GM19239 (cell line): ENCODE measurements around the gene ZFP90.
"Not testable (repeated sequence)": the region's sequence is repeated elsewhere in the genome, so short reads cannot be mapped to it uniquely, and the experiment has no call there.

Experiments used
- DNase-seq: peaks from one replicate; pipeline ENCODE4 v3.0.0; 2011; ENCODE audit warnings: low spot score; ENCODE audit not compliant: insufficient read length
- FAIRE-seq: peaks from 2 replicates; lab custom pipeline; 2011; peaks lifted over from hg19 to GRCh38; lab: Jason Lieb, UNC

The ZFP90 gene

DNA sequence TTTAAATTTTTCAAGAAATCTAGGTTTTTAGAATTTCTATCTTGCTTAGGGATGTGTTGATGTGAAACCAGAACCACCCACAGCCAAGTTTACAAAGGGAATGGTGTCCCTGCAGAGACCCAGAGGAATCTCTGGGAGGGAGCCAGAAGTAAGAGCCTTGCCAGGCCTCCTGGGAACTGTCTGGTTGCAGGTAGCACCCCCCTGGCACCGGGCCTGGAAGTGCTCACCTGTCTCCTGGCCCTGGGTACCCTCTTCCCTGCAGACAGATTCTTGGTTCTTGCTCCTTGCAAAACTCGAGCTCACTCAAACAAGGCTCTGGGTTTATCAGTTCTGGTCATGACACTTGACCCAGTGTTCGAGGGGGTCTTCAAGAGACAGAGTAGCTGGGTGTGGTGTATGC is 24.6 kb upstream of the ZFP90 start:
- FAIRE-seq (no peak), DNase-seq (no peak)

DNA sequence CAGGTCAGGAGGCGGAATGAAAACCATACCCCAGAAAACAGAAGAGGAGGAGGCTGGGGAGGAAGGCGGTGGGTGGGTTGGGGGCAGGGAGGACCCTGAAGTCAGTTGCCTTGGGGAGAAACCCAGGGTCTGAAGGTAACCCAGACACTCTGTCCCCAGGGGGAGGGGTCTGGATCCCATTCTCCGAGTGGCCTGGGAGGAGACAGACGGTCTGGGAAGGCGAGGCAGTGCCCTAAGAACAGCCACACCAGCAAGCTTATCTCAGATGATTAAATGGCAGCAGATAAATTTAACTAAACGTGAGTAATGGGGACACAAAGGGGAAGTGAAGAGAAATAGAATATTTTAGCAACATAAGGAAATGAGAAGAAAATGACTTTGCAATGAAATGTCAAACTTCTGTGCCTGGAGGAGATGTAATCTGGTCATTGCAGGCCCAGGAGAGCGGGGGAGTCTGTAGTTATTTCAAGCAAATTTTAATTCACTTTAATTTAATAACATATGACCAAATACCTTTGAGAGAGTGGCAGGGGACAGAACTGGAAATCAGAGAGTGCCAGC is 21.4 kb upstream of the ZFP90 start:
- FAIRE-seq (no peak), DNase-seq (no peak)

DNA sequence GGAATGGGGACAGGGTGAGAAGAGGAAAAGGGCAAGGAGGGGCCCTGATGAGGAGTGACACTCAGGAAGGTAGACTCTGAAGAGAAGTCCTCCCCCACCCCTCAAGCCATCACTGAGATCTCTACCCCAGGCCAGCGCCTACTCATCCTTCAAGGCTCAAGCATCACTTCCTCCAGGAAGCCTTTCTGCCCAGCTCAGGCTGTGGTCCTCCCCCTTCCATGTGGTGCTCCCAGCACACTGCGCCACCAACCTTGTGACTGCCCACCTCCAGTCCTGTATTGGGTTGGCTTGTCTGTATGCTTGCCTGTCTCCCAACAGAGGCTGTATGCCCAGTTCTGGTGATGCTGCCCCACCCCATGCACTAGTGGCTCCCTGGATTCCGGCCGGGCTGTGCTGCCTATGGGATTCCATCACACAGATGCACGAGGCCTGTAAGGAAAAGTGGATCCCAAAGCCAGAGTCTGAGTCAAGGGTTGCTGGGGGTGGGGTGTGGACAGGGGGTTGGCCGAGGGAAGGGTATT is 19.8 kb upstream of the ZFP90 start:
- DNase-seq: no peak
- FAIRE-seq: no peak

DNA sequence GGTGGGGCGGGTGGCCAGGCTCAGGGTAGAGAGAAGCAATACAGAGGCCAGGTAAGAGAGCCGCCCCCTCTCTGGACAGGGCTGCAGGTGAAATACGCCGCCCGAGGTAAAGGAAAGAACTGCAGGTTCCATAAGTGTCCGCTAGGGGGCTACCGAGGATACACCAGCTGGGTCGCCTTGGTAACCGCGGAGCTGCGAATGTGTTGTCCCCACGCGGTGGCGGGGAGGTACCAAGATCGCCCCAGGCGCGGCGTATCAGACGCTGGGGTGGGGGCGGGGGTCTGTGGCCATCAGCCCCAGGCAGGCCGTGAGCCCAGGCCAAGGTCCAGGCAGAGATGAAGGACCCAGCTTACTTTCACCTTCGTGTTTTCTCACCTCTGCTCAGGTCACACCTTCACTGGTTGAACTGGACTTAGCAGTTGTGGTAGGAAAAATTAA is 18.4 kb upstream of the ZFP90 start:
- FAIRE-seq: peak; percentile 93

DNA sequence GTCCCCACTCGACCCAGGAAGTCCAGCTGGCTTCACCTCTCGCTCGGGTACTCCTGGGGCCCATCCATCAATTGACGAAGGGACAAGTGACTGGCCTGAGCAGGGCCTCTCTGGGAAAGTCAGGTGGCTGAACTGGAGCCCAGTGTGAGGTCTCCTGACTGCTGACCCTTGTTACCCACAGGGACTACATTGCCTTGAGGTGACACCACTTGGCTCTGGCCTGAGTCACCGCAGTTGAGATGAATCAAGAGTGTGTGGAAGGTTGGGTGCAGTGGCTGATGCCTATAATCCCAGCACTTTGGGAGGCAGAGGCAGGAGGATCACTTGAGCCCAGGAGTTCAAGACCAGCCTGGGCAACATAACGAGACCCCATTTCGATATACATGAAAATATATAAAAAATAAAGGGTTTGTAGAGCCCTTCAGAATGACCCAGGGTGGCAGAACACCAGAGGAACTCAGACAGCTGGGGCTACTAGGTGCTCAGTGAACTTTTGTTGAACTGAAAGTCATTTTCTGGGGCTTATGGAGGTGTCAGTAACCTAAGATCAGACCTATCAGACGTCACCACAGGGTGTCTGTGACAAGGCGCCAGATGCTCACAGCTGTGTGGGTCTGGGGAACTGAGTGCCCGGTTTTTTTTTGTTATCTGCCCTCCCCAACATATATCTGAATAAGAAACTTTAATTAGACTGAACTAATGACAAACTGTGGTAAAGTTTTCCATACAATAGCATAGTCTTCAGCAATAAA is 14.8 kb upstream of the ZFP90 start:
- DNase-seq (no peak), FAIRE-seq (no peak)

More for the DNA sequence above, 18.4 kb upstream of the ZFP90 start:
- peak; percentile 98 for DNase-seq

DNA sequence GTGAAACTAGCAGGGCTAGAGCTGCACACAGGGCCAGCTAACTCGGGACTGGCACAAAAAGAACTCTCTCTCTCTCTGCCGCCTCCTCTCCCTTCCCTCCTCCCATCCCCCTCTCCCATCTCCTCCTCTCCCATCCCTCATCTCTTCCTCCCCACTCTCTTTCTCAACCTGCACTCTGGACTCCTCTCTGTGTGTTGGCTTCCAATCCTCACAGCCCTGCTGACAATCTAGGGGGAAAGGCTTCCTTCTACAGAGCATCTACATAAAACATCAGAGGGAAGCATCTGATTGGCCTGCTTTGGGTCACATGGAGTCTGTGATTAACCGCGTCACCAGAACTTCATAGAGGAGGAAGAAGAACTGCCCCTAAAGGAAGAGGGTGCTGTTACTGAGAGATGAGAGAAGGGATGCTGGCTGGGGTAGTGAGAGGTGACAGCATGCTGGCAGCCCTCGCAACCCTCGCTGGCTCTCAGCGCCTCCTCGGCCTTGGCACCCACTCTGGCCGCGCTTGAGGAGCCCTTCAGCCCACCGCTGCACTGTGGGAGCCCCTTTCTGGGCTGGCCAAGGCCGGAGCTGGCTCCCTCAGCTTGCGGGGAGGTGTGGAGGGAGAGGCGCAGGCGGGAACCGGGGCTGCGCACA is 12.8 kb upstream of the ZFP90 start:
- DNase-seq: no peak
- FAIRE-seq: no peak

DNA sequence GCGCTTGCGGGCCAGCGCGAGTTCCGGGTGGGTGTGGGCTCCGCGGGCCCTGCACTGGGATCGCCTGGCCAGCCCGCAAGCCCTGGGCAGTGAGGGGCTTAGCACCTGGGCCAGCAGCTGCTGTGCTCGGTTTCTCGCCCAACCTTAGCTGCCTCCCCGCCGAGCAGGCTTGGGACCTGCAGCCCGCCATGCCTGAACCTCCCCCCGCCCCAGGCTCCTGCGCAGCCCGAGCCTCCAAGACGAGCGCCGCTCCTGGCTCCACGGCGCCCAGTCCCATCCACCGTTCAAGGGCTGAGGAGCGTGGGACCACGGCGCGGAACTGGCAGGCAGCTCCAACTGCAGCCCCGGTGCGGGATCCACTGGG is 12.3 kb upstream of the ZFP90 start:
- DNase-seq (no peak), FAIRE-seq (no peak)

DNA sequence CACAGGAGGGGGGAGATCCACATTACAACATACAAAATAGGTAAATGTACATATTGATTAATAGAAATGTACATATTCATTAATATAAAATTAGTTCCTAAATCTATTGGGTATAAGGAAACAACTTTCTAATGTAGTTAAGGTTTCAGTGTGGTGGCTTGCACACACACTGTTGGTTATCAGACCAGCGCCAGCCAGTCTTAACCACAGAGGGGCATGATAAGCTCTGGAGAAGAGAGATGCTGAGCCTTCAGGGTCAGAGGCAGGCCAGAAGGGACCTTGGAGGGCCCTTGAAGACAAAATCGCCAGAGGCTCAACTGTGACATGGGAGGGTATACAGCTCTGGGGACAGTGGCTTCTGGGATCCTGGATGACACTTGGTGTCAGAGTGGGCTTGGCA is 10.9 kb upstream of the ZFP90 start:
- DNase-seq (no peak), FAIRE-seq (no peak)

DNA sequence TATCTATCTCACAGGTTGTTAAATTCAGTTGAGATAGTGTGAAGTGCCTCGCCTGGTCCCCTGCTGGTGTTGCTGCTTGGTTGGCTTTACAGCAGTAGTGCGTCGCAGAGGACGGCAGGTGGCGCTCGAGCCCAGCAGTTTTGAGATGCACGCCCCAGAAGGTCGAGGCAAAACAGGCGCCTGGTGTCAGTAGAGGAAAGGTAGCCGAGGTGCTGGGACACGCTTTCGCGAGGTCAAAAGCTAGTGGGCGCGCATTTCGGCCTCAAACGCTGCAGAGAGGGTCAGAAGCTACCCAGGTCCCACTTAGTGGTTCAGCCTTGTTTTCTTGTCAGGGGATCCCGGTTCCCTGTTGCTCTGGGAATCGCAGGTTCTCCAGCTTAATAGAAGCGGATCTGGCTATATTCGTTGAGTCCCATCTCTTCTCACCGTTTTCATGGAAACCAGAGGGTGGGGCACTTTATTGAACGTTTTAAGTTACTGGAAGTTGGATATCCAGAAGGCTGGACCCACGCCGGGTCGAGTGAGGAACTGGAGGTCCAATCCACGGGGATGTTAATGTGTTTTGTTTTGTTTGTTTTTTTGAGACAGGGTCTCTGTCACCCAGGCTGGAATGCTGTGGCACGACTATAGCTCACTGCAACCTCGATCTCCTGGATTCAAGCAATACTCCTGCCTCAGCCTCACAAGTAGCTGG is 10.3 kb upstream of the ZFP90 start:
- peak; percentile 97 for DNase-seq
- peak; percentile 88 for FAIRE-seq

DNA sequence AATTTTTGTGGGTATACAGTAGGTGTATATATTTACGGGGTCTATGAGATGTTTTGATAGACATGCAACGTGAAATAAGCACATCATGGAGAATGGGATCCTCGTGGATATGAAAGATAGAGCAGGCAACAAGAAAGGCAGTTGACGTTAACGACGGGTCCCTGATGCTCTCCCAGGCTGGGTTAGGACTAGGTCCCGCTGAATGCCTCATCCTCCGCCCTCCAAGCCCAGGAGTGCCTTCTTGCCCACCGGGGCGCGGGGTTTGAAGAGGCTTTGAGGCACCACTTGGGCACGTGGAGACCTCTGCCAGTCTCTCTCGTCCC is 9.5 kb upstream of the ZFP90 start:
- DNase-seq: no peak
- FAIRE-seq: no peak

DNA sequence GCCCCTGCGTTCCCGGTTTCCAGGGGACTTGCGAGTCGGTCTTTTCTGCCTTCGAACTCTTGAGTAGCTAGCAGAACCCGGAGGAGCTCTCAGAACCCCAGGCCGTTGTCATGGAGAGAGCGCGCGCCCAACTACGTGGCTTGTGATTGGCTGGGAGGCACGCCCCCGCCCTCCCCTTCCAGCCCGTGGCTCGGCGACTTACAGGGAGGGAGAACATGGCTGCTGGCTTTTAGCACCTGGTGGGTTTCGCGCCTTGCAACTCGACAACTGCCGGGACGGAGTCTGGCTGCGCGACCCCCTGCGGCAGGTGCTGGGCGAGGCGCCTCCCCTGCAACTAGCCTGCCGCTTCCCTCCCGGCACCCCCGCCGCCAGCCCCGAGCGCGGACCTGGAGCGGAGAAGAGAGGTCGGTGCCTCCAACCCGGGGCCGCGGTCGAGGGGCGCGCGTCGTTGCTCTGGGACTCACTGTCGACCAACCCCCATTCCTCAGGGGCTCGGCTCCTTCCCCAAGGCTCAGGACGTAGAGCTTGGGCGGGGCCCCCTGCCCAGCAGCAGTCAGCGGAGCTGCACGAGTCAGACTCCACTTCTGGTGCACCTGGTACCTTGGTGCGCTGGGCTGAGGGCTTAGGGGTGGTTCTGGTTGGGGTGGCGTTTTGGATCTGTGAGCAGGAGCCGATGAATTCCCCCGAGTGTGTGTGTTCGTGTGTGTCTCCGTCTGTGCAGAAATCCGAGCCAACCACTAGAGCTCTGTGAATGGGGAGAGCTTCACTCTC is 9.0 kb upstream of the ZFP90 start:
- FAIRE-seq: peak; percentile 87

DNA sequence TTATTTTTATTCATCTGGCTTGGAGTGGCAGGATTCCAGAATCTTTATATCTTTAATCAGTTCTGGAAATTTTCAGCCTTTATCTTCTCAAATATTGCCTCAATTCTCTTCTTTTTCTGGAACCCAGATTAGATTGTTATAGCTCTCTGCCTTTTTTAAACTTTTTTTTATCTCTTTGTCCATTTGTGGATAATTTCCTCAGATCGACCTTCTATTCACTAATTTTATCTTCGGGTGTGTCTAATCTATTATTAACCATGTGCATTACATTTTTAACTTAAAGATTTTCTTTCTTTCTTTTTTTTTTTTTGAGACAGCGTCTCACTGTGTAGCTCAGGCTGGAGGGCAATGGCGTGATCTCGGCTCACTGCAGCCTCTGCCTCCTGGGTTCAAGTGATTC is 5.2 kb upstream of the ZFP90 start:
- DNase-seq (no peak), FAIRE-seq (no peak)

More for the DNA sequence above, 9.0 kb upstream of the ZFP90 start:
- DNase-seq: peak; percentile 96

DNA sequence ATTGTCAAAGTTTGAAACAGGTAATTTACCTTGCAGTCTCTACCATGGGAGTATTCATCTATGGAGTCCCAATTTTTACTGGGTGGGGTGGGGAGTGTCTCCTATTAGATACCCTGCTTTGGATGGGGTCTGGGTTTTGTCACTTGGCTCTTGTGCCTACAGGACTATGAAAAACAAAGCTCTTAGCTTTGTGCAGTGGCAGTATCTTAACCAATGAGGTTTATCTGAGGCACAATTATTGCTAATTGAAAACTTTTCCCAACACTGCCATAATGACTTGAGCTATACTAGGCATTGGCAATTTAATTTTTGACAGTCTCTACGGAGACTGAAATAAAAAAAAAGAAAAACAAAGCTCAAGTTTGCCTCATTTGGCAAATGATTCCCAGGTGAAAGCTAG is 3.8 kb upstream of the ZFP90 start:
- no peak for DNase-seq
- FAIRE-seq: no peak

DNA sequence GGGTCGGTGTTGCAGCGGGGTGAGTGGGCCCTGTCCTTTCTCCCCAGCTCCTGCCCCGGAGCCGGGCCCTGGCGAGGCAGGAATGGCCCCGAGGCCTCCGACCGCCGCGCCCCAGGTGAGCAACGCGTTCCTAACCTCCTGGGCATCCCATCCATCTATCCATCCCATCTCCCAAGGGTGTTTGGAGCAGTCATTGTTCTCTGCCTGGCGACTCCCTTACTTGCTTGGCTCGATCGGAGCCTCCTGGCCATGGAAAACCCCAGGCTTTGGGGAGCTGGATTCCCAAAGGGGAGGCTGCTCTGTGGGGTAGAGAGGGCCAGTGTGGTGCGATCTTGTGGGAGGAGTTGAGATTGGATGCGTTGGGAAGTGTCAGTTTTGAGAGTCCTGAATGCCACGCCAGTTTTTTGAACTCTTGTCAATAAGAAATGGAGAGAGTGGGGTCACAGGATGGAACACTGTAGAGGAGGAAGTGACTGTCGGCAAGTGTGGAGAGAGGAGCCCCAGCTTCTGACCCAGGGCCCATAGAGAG is 684 bp downstream of the ZFP90 start:
- DNase-seq: no peak
- no peak for FAIRE-seq

DNA sequence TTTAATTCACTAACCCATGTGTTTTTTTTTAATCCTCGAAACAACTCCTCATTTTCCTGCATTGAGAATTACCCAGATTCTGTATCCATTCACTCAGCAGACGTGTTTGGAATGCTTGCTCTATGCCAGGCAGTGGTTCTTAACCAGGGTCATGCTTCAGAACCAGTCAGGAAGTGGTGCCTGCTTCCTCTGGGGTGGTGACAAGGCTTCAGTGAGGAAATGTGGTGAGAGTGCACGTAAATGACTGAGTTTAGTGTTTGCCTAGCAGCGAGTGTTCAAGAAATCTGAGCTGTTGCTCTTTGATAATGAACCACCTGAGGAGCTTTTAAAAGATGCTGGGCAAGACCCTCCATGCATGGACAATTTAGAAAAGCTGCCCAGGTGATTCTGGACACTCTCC is 9.9 kb downstream of the ZFP90 start:
- no peak for FAIRE-seq
- no peak for DNase-seq

DNA sequence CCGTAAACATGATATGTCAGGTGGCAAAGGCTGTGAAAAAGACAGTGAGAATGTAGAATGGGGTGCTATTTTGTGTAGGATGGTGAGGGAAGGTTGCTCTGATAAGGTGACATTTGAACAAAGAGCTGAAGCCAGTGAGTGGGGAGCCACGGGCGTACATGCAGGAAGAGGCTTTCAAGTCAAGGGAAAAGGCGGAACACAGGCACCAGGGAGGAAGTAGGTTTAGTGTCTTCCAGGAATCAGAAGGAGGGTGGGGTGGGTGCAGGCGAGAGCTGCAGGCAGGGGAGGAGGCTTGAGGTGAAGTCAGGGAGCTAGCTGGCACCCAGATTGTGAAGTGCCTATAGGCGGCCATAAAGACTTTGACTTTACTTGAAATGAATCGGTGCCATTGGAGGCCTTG is 14.1 kb downstream of the ZFP90 start:
- DNase-seq: no peak
- no peak for FAIRE-seq

DNA sequence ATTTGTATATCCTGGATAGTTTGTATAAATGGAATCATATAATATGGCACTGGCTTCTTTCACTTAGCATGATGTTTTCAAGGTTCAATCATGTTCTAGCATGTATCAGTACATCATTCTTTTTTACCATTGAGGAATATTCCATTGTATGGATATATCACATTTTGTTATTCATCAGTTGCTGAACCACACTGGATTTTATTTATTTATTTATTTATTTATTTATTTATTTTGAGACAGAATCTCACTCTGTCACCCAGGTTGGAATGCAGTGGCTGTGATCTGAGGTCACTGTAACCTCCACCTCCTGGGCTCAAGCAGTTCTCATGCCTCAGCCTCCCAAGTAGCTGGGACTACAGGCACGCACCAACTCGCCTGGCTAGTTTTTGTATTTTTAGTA is 21.2 kb downstream of the ZFP90 start:
- DNase-seq, FAIRE-seq: not testable (repeated sequence)

DNA sequence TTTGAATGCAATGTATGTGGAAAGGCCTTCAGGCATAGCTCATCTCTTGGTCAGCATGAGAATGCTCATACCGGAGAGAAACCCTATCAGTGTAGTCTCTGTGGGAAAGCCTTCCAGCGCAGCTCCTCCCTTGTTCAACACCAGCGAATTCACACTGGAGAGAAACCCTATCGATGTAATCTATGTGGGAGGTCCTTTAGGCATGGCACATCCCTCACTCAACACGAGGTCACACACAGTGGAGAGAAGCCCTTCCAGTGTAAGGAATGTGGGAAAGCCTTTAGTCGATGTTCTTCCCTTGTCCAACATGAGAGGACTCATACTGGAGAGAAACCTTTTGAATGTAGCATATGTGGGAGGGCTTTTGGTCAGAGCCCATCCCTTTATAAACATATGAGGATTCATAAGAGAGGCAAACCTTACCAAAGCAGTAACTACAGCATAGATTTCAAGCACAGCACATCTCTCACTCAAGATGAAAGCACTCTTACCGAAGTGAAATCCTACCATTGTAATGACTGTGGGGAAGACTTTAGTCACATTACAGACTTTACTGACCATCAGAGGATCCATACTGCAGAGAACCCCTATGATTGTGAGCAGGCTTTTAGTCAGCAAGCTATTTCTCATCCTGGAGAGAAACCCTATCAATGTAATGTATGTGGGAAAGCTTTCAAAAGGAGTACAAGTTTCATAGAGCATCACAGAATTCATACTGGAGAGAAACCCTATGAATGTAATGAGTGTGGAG is 24.7 kb downstream of the ZFP90 start:
- no peak for FAIRE-seq
- DNase-seq: no peak

DNA sequence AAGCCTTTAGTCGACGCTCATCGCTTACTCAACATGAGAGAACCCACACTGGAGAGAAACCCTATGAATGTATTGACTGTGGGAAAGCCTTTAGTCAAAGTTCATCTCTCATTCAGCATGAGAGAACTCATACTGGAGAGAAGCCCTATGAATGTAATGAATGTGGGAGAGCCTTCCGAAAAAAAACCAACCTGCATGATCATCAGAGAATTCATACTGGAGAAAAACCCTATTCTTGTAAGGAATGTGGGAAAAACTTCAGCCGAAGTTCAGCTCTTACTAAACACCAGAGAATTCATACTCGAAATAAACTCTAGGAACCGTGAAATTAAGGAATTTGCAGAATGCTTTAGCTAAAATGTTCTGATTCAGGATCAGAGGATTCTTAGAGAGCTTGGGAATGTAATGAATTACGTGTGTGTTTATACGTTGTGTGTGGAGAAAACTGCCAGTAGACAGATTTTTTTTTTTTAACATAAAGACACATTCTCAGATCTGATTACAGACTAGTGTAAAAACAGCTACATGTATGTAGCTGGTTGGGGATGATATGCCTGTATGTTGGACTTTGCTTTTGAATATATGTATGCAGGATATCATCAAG is 25.4 kb downstream of the ZFP90 start:
- DNase-seq (no peak), FAIRE-seq (no peak)
